HEK293 (cell line): ENCODE data around the gene CRYBG1.

ENCODE experiments used
- CTCF ChIA-PET: fragments of 350-600 bp; formaldehyde crosslinking; extraction: SDS; loops from one replicate; lab custom pipeline; 2021; ENCODE audit warnings: antibody characterized with exemption; lab: Yijun Ruan, JAX
- POLR2A ChIA-PET: fragments of 300-600 bp; formaldehyde crosslinking; extraction: SDS; loops from one replicate; lab custom pipeline; 2020; ENCODE audit warnings: antibody characterized with exemption, inconsistent platforms; lab: Yijun Ruan, JAX
- H3K27ac ChIP-seq: fragments of 200-500 bp; sonication (Bioruptor generic); 2 replicates; pipeline ENCODE4 v1.5.1; 2014; ENCODE audit warnings: low read depth, low read length, control low read depth, inconsistent platforms; ENCODE audit errors: extremely low read depth
- H3K36me3 ChIP-seq, 2 experiments: fragments of 200-500 bp in 1 of 2; sonication (Bioruptor generic) in 1 of 2; 1 replicate in 1 of 2; 2 replicates in 1 of 2; pipeline ENCODE4 v1.5.1; 2014 to 2017; ENCODE audit warnings: inconsistent platforms in 2 of 2, low read length in 2 of 2; ENCODE audit not compliant: control insufficient read depth in 2 of 2, insufficient read depth in 1 of 2
- H3K4me1 ChIP-seq: fragments of 200-500 bp; sonication (Bioruptor generic); 2 replicates; pipeline ENCODE4 v1.5.1; 2014; ENCODE audit warnings: mild to moderate bottlenecking, low read length, inconsistent platforms; ENCODE audit not compliant: control insufficient read depth, insufficient read depth
- H3K4me3 ChIP-seq: 2 replicates; pipeline ENCODE4 v1.5.1; 2011; ENCODE audit warnings: low read depth, mild to moderate bottlenecking, control low read depth, low read length, moderate library complexity
- H3K9me3 ChIP-seq: fragments of 200-500 bp; sonication (Bioruptor generic); 2 replicates; pipeline ENCODE4 v1.5.1; 2014; ENCODE audit warnings: low read depth, low read length, inconsistent platforms; ENCODE audit not compliant: control insufficient read depth, insufficient read depth
- FEZF1 ChIP-seq: fragments of 450-650 bp; formaldehyde crosslinking; IDR thresholded peaks from 2 replicates; pipeline ENCODE4 v1.5.1; 2016; ENCODE audit warnings: missing biosample characterization, missing genetic modification characterization
- GLI4 ChIP-seq: fragments of 450-650 bp; formaldehyde crosslinking; IDR thresholded peaks from 2 replicates; pipeline ENCODE4 v1.5.1; 2016; ENCODE audit warnings: missing biosample characterization, missing genetic modification characterization
- MEIS1 ChIP-seq: sonication (generic); formaldehyde crosslinking; IDR thresholded peaks from 2 replicates; pipeline ENCODE4 v1.8.1; 2022; ENCODE audit warnings: missing genetic modification reagents, mild to moderate bottlenecking, borderline replicate concordance
- SALL2 ChIP-seq: fragments of 450-650 bp; formaldehyde crosslinking; IDR thresholded peaks from 2 replicates; pipeline ENCODE4 v1.5.0; 2017; ENCODE audit warnings: missing biosample characterization, mild to moderate bottlenecking, missing genetic modification characterization, borderline replicate concordance
- ZBTB1 ChIP-seq: fragments of 450-650 bp; formaldehyde crosslinking; IDR thresholded peaks from 2 replicates; pipeline ENCODE4 v1.5.1; 2016; ENCODE audit warnings: missing biosample characterization, missing genetic modification characterization
- ZFP37 ChIP-seq: fragments of 450-650 bp; formaldehyde crosslinking; IDR thresholded peaks from 2 replicates; pipeline ENCODE4 v1.5.1; 2016; ENCODE audit warnings: missing biosample characterization, missing genetic modification characterization
- ZIC2 ChIP-seq: fragments of 450-650 bp; formaldehyde crosslinking; IDR thresholded peaks from 2 replicates; pipeline ENCODE4 v1.5.1; 2016; ENCODE audit warnings: missing biosample characterization, missing genetic modification characterization
- ZNF114 ChIP-seq: fragments of 450-650 bp; formaldehyde crosslinking; IDR thresholded peaks from 2 replicates; pipeline ENCODE4 v1.5.0; 2017; ENCODE audit warnings: missing biosample characterization, missing genetic modification characterization
- ZNF121 ChIP-seq: fragments of 450-650 bp; formaldehyde crosslinking; IDR thresholded peaks from 2 replicates; pipeline ENCODE4 v1.5.1; 2016; ENCODE audit warnings: missing biosample characterization, missing genetic modification characterization
- ZNF175 ChIP-seq: fragments of 450-650 bp; formaldehyde crosslinking; IDR thresholded peaks from 2 replicates; pipeline ENCODE4 v1.5.1; 2016; ENCODE audit warnings: missing biosample characterization, missing genetic modification characterization
- ZNF214 ChIP-seq: fragments of 450-650 bp; formaldehyde crosslinking; IDR thresholded peaks from 2 replicates; pipeline ENCODE4 v1.5.1; 2017; ENCODE audit warnings: missing biosample characterization, mild to moderate bottlenecking, missing genetic modification characterization, borderline replicate concordance
- ZNF302 ChIP-seq: fragments of 450-650 bp; formaldehyde crosslinking; IDR thresholded peaks from 2 replicates; pipeline ENCODE4 v1.5.1; 2016; ENCODE audit warnings: missing biosample characterization, missing genetic modification characterization, low read depth
- ZNF311 ChIP-seq: fragments of 450-650 bp; formaldehyde crosslinking; IDR thresholded peaks from 2 replicates; pipeline ENCODE4 v1.5.1; 2017; ENCODE audit warnings: missing biosample characterization, missing genetic modification characterization, borderline replicate concordance
- ZNF335 ChIP-seq: fragments of 450-650 bp; formaldehyde crosslinking; conservative IDR thresholded peaks from 2 replicates; pipeline ENCODE4 v1.5.1; 2016; ENCODE audit warnings: missing biosample characterization, missing genetic modification characterization
- ZNF341 ChIP-seq: fragments of 450-650 bp; formaldehyde crosslinking; IDR thresholded peaks from 2 replicates; pipeline ENCODE4; 2016; ENCODE audit warnings: low read depth, missing biosample characterization, missing genetic modification characterization
- ZNF501 ChIP-seq: fragments of 450-650 bp; formaldehyde crosslinking; IDR thresholded peaks from 2 replicates; pipeline ENCODE4 v1.5.1; 2016; ENCODE audit warnings: missing biosample characterization, missing genetic modification characterization
- ZNF514 ChIP-seq: fragments of 450-650 bp; formaldehyde crosslinking; IDR thresholded peaks from 2 replicates; pipeline ENCODE4 v1.5.1; 2016; ENCODE audit warnings: missing biosample characterization, missing genetic modification characterization
- ZNF521 ChIP-seq: fragments of 450-650 bp; formaldehyde crosslinking; IDR thresholded peaks from 2 replicates; pipeline ENCODE4 v1.5.1; 2017; ENCODE audit warnings: missing biosample characterization, mild to moderate bottlenecking, missing genetic modification characterization
- ZNF530 ChIP-seq: fragments of 450-650 bp; formaldehyde crosslinking; IDR thresholded peaks from 2 replicates; pipeline ENCODE4 v1.5.1; 2016; ENCODE audit warnings: low read depth, missing biosample characterization, missing genetic modification characterization
- ZNF596 ChIP-seq: fragments of 450-650 bp; IDR thresholded peaks from 2 replicates; pipeline ENCODE4 v1.5.0; 2018; ENCODE audit warnings: missing biosample characterization, mild to moderate bottlenecking, missing genetic modification characterization, moderate library complexity
- ZNF645 ChIP-seq: fragments of 450-650 bp; formaldehyde crosslinking; IDR thresholded peaks from 2 replicates; pipeline ENCODE4; 2016; ENCODE audit warnings: missing biosample characterization, missing genetic modification characterization
- ZNF677 ChIP-seq: fragments of 450-650 bp; IDR thresholded peaks from 2 replicates; pipeline ENCODE4 v1.5.0; 2018; ENCODE audit warnings: missing biosample characterization, mild to moderate bottlenecking, missing genetic modification characterization, moderate library complexity
- ZNF776 ChIP-seq: fragments of 450-650 bp; formaldehyde crosslinking; IDR thresholded peaks from 2 replicates; pipeline ENCODE4 v1.5.0; 2017; ENCODE audit warnings: missing biosample characterization, missing genetic modification characterization, borderline replicate concordance
- ZNF791 ChIP-seq: fragments of 450-650 bp; formaldehyde crosslinking; IDR thresholded peaks from 2 replicates; pipeline ENCODE4 v1.5.1; 2016; ENCODE audit warnings: missing biosample characterization, missing genetic modification characterization
- ZXDB ChIP-seq: fragments of 450-650 bp; formaldehyde crosslinking; IDR thresholded peaks from 2 replicates; pipeline ENCODE4 v1.5.1; 2016; ENCODE audit warnings: missing biosample characterization, missing genetic modification characterization
- TF ChIP-seq, protein P1 (sequence below): fragments of 450-650 bp; formaldehyde crosslinking; IDR thresholded peaks from 2 replicates; pipeline ENCODE4 v1.5.1; 2016; ENCODE audit warnings: missing biosample characterization, missing genetic modification characterization
- TF ChIP-seq, protein P2 (sequence below): fragments of 450-650 bp; formaldehyde crosslinking; IDR thresholded peaks from 2 replicates; pipeline ENCODE4 v1.5.1; 2016; ENCODE audit warnings: missing biosample characterization, missing genetic modification characterization
- TF ChIP-seq, protein P3 (sequence below): fragments of 450-650 bp; formaldehyde crosslinking; IDR thresholded peaks from 2 replicates; pipeline ENCODE4 v1.5.1; 2016; ENCODE audit warnings: missing biosample characterization, missing genetic modification characterization

CRYBG1 gene

GRCh38 chr6:106411643-106412200 is 51.2 kb downstream of the CRYBG1 start:
- Histone ChIP-seq H3K9me3 (no peaks in the 10 kb centered on the region), H3K4me1 (0 out of 2 replicates have a peak, but pooled peaks cover 2% of the 10 kb centered on the region), H3K36me3 (no peaks in the 10 kb centered on the region), H3K27ac (no peak overlapping the region), H3K4me3 (no peak overlapping the region)
- TF ChIP-seq, protein P1, sequence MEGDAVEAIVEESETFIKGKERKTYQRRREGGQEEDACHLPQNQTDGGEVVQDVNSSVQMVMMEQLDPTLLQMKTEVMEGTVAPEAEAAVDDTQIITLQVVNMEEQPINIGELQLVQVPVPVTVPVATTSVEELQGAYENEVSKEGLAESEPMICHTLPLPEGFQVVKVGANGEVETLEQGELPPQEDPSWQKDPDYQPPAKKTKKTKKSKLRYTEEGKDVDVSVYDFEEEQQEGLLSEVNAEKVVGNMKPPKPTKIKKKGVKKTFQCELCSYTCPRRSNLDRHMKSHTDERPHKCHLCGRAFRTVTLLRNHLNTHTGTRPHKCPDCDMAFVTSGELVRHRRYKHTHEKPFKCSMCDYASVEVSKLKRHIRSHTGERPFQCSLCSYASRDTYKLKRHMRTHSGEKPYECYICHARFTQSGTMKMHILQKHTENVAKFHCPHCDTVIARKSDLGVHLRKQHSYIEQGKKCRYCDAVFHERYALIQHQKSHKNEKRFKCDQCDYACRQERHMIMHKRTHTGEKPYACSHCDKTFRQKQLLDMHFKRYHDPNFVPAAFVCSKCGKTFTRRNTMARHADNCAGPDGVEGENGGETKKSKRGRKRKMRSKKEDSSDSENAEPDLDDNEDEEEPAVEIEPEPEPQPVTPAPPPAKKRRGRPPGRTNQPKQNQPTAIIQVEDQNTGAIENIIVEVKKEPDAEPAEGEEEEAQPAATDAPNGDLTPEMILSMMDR (tag by site-specific recombination): no peak
- TF ChIP-seq ZNF311 (tag by site-specific recombination) (no peak), ZXDB (tag by site-specific recombination) (no peak), ZNF645 (tag by site-specific recombination) (no peak), ZNF175 (tag by site-specific recombination) (no peak), SALL2 (tag by site-specific recombination) (no peak), ZNF341 (no peak), ZNF521 (tag by site-specific recombination) (no peak), ZNF335 (tag by site-specific recombination) (no peak), ZNF501 (tag by site-specific recombination) (no peak), FEZF1 (tag by site-specific recombination) (no peak), ZNF121 (tag by site-specific recombination) (no peak), MEIS1 (CRISPR knock-in tag) (no peak)
- TF ChIP-seq, protein P2, sequence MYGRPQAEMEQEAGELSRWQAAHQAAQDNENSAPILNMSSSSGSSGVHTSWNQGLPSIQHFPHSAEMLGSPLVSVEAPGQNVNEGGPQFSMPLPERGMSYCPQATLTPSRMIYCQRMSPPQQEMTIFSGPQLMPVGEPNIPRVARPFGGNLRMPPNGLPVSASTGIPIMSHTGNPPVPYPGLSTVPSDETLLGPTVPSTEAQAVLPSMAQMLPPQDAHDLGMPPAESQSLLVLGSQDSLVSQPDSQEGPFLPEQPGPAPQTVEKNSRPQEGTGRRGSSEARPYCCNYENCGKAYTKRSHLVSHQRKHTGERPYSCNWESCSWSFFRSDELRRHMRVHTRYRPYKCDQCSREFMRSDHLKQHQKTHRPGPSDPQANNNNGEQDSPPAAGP (tag by site-specific recombination): no peak
- TF ChIP-seq, protein P3, sequence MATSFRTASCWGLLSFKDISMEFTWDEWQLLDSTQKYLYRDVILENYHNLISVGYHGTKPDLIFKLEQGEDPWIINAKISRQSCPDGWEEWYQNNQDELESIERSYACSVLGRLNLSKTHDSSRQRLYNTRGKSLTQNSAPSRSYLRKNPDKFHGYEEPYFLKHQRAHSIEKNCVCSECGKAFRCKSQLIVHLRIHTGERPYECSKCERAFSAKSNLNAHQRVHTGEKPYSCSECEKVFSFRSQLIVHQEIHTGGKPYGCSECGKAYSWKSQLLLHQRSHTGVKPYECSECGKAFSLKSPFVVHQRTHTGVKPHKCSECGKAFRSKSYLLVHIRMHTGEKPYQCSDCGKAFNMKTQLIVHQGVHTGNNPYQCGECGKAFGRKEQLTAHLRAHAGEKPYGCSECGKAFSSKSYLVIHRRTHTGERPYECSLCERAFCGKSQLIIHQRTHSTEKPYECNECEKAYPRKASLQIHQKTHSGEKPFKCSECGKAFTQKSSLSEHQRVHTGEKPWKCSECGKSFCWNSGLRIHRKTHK (tag by site-specific recombination): no peak
- ChIA-PET POLR2A (no interaction called here), CTCF (no interaction called here)

- POLR2A ChIA-PET: no interaction called here
- Histone ChIP-seq H3K4me1 (0 out of 2 replicates have a peak, but pooled peaks cover 2% of the 10 kb centered on the region), H3K4me3 (no peak overlapping the region), H3K27ac (no peak overlapping the region), H3K36me3 (no peaks in the 10 kb centered on the region), H3K9me3 (no peaks in the 10 kb centered on the region)
- CTCF ChIA-PET: interaction anchor here (1.3 kb wide), 1 partner anchor 153 kb away, joined by 5 read pairs; no protein-coding TSS in a partner anchor
- TF ChIP-seq ZNF776 (tag by site-specific recombination) (no peak), ZNF677 (tag by site-specific recombination) (no peak), ZNF114 (tag by site-specific recombination) (no peak), ZIC2 (no peak), ZNF214 (tag by site-specific recombination) (no peak), ZNF530 (no peak), GLI4 (tag by site-specific recombination) (no peak), ZNF302 (no peak), ZBTB1 (no peak), ZFP37 (tag by site-specific recombination) (no peak), ZNF596 (tag by site-specific recombination) (no peak), ZNF514 (tag by site-specific recombination) (no peak), ZNF791 (no peak)
- TF ChIP-seq, protein P1 (tag by site-specific recombination): no peak
Observed at GRCh38 chr6:106413016-106413415, 52.5 kb downstream of the CRYBG1 start.
